DOHH2 (cell line): Measurements from ENCODE around the gene SERPINB2.

Experiments used
- H3F3A ChIP-seq: fragments of 200-600 bp; sonication (generic), shearing (Covaris generic); 2 replicates; pipeline ENCODE4 v1.6.0; 2016; ENCODE audit warnings: antibody characterized with exemption, mild to moderate bottlenecking; ENCODE audit not compliant: control insufficient read depth, insufficient read depth
- H3K27ac ChIP-seq: fragments of 200-600 bp; sonication (generic); 2 replicates; pipeline ENCODE4 v1.5.1; 2014; ENCODE audit warnings: low read depth, mild to moderate bottlenecking, low read length, moderate library complexity
- H3K27me3 ChIP-seq: fragments of 200-600 bp; sonication (generic); 2 replicates; pipeline ENCODE4 v1.6.1; 2014; ENCODE audit warnings: mild to moderate bottlenecking, low read length, mixed read lengths; ENCODE audit not compliant: control insufficient read depth
- H3K36me3 ChIP-seq: fragments of 200-600 bp; sonication (generic); 2 replicates; pipeline ENCODE4 v1.6.1; 2014; ENCODE audit warnings: mild to moderate bottlenecking, low read length, moderate library complexity, mixed read lengths; ENCODE audit not compliant: control insufficient read depth
- H3K4me1 ChIP-seq: fragments of 200-600 bp; sonication (generic); 2 replicates; pipeline ENCODE4 v1.6.1; 2014; ENCODE audit warnings: mild to moderate bottlenecking, low read length, mixed read lengths; ENCODE audit not compliant: control insufficient read depth
- H3K4me2 ChIP-seq: fragments of 200-600 bp; sonication (generic); 2 replicates; pipeline ENCODE4 v1.6.0; 2014; ENCODE audit warnings: mild to moderate bottlenecking, low read length, moderate library complexity
- H3K4me3 ChIP-seq: fragments of 200-600 bp; sonication (generic); 2 replicates; pipeline ENCODE4 v1.5.1; 2014; ENCODE audit warnings: mild to moderate bottlenecking, low read length, mixed read lengths
- H3K79me2 ChIP-seq: fragments of 200-600 bp; sonication (generic); 2 replicates; pipeline ENCODE4 v1.6.1; 2014; ENCODE audit warnings: mild to moderate bottlenecking, low read length, mixed read lengths; ENCODE audit not compliant: control insufficient read depth
- H3K9me2 ChIP-seq: fragments of 200-600 bp; sonication (generic); replicated peaks from 2 replicates; pipeline ENCODE4 v1.6.1; 2014; ENCODE audit warnings: mild to moderate bottlenecking, low read length, mixed read lengths; ENCODE audit not compliant: control insufficient read depth
- H3K9me3 ChIP-seq: fragments of 200-600 bp; sonication (generic); 2 replicates; pipeline ENCODE4 v1.6.1; 2014; ENCODE audit warnings: antibody characterized with exemption, low read length, mixed read lengths; ENCODE audit not compliant: control insufficient read depth, insufficient read depth
- H4K20me1 ChIP-seq: fragments of 200-600 bp; sonication (generic); 2 replicates; pipeline ENCODE4 v1.6.0; 2014; ENCODE audit warnings: low read depth, mild to moderate bottlenecking, antibody characterized with exemption, low read length, moderate library complexity; ENCODE audit not compliant: control insufficient read depth, insufficient read depth
- EZH2phosphoT487 ChIP-seq: fragments of 200-600 bp; sonication (generic); IDR thresholded peaks from 2 replicates; pipeline ENCODE4 v1.6.1; 2017; ENCODE audit warnings: borderline replicate concordance, mild to moderate bottlenecking, antibody characterized with exemption, low read length, moderate library complexity, mixed read lengths
- TF ChIP-seq, protein P1 (sequence below): fragments of 200-600 bp; sonication (generic); IDR thresholded peaks from one replicate; pipeline ENCODE4 v1.5.1; 2014; ENCODE audit warnings: antibody characterized with exemption, mild to moderate bottlenecking, low read depth, low read length; ENCODE audit not compliant: poor library complexity, severe bottlenecking

The SERPINB2 gene

DNA sequence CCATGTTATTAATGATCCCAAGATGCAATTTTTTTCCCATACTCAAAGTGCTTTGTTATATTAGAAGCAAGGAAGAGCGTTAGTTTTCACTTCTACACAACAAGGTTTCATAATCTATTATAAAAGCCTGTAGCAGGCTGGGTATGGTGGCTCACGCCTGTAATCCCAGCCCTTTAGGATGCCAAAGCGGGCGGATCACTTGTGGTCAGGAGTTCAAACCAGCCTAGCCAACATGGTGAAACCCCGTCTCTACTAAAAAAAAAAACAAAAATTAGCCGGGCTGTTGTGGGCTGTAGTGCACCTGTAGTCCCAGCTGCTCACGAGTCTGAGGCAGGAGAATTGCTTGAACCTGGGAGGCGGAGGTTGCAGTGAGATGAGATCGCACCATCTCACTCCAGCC lies 19.0 kb upstream of the SERPINB2 start:
- TF ChIP-seq EZH2phosphoT487, result no peak
- TF ChIP-seq, protein P1, sequence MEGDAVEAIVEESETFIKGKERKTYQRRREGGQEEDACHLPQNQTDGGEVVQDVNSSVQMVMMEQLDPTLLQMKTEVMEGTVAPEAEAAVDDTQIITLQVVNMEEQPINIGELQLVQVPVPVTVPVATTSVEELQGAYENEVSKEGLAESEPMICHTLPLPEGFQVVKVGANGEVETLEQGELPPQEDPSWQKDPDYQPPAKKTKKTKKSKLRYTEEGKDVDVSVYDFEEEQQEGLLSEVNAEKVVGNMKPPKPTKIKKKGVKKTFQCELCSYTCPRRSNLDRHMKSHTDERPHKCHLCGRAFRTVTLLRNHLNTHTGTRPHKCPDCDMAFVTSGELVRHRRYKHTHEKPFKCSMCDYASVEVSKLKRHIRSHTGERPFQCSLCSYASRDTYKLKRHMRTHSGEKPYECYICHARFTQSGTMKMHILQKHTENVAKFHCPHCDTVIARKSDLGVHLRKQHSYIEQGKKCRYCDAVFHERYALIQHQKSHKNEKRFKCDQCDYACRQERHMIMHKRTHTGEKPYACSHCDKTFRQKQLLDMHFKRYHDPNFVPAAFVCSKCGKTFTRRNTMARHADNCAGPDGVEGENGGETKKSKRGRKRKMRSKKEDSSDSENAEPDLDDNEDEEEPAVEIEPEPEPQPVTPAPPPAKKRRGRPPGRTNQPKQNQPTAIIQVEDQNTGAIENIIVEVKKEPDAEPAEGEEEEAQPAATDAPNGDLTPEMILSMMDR, result no peak
- Histone ChIP-seq H3K4me2 (no peak overlapping the region), H3K9me2 (no peaks in the 10 kb centered on the region), H4K20me1 (no peaks in the 10 kb centered on the region), H3K4me1 (no peaks in the 10 kb centered on the region), H3K79me2 (no peaks in the 10 kb centered on the region), H3K9me3 (no peaks in the 10 kb centered on the region), H3K27ac (no peak overlapping the region), H3F3A (no peaks in the 10 kb centered on the region), H3K4me3 (no peak overlapping the region), H3K36me3 (no peaks in the 10 kb centered on the region), H3K27me3 (no peaks in the 10 kb centered on the region)

DNA sequence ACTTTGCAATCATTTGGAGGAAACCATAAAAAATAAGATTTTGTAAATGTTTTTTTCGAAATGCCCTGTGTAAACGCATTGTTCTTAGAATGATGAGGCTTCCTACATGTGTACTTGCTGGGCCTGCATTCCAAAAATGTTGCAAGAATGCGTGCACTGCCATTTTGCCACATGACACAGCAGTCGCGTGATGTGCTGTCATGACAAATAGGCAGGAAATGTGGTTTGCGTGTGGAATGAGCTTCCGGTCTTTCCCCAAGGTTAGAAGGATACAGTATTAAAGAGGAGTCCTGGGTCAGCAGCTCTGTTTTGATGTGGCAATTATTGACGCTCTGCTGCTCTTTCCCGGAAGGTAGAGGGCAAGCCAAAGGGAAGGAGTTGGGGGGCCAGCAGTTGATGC lies 18.1 kb upstream of the SERPINB2 start:
- no peak overlapping the region for H3K27ac ChIP-seq

GRCh38 chr18:63869851-63870250 lies 17.7 kb upstream of the SERPINB2 start:
- H4K20me1 ChIP-seq, result no peaks in the 10 kb centered on the region
- no peaks in the 10 kb centered on the region for H3K36me3 ChIP-seq
- H3F3A ChIP-seq, result no peaks in the 10 kb centered on the region
- H3K27ac ChIP-seq, result no peak overlapping the region
- TF ChIP-seq, protein P1, result no peak
- no peak for TF ChIP-seq EZH2phosphoT487
- no peaks in the 10 kb centered on the region for H3K9me2 ChIP-seq
- H3K79me2 ChIP-seq, result no peaks in the 10 kb centered on the region
- no peaks in the 10 kb centered on the region for H3K4me1 ChIP-seq
- H3K27me3 ChIP-seq, result no peaks in the 10 kb centered on the region
- no peak overlapping the region for H3K4me3 ChIP-seq
- no peak overlapping the region for H3K4me2 ChIP-seq
- no peaks in the 10 kb centered on the region for H3K9me3 ChIP-seq

More for the DNA sequence above, 18.1 kb upstream of the SERPINB2 start:
- Histone ChIP-seq H3K36me3 (no peaks in the 10 kb centered on the region), H3K27me3 (no peaks in the 10 kb centered on the region), H3K79me2 (no peaks in the 10 kb centered on the region), H3K4me3 (no peak overlapping the region), H3K9me2 (no peaks in the 10 kb centered on the region), H4K20me1 (no peaks in the 10 kb centered on the region), H3F3A (no peaks in the 10 kb centered on the region), H3K4me1 (no peaks in the 10 kb centered on the region), H3K9me3 (no peaks in the 10 kb centered on the region), H3K4me2 (no peak overlapping the region)
- no peak for TF ChIP-seq EZH2phosphoT487
- TF ChIP-seq, protein P1, result no peak

DNA sequence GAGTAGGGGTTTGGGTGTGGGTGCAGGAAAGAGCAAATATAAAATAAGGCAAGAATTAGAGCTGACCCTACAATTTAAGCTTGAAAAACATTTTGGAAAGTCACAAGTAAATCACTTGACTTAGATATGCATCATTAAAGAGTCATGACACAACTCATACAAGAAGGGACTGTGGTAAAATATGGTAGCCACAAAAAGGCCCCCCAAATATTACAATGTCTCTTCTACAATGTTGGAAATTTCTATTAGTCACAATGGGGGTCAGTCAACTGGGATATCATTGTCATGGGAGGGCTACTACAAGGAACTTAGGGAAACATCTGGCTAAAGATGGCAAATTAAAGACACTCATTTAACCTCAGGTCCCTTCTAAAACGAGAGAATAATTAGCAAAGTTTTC lies 15.7 kb upstream of the SERPINB2 start:
- no peaks in the 10 kb centered on the region for H3K9me3 ChIP-seq
- H3K36me3 ChIP-seq, result no peaks in the 10 kb centered on the region
- no peak overlapping the region for H3K27ac ChIP-seq
- H3K9me2 ChIP-seq, result no peaks in the 10 kb centered on the region
- no peaks in the 10 kb centered on the region for H3K4me1 ChIP-seq
- no peaks in the 10 kb centered on the region for H3F3A ChIP-seq
- H3K4me3 ChIP-seq, result no peak overlapping the region
- H3K79me2 ChIP-seq, result no peaks in the 10 kb centered on the region
- H3K27me3 ChIP-seq, result no peaks in the 10 kb centered on the region
- H4K20me1 ChIP-seq, result no peaks in the 10 kb centered on the region
- TF ChIP-seq, protein P1, result no peak
- no peak for TF ChIP-seq EZH2phosphoT487
- H3K4me2 ChIP-seq, result no peak overlapping the region
